OCI-LY7 (cell line): Measurements from ENCODE around the gene ORC3.
"Not testable (repeated sequence)": the region's sequence is repeated elsewhere in the genome, so short reads cannot be mapped to it uniquely, and the experiment has no call there.

ENCODE experiments used
- CTCF ChIP-seq: fragments of 200-600 bp; sonication (generic); conservative IDR thresholded peaks from 2 replicates; pipeline ENCODE4 v1.5.1; 2014; ENCODE audit warnings: mild to moderate bottlenecking, antibody characterized with exemption, low read length, moderate library complexity, mixed read lengths
- EZH2phosphoT487 ChIP-seq: fragments of 200-600 bp; sonication (generic); IDR thresholded peaks from 2 replicates; pipeline ENCODE4 v1.6.1; 2018; ENCODE audit warnings: low read depth, borderline replicate concordance, mild to moderate bottlenecking, mixed run types, antibody characterized with exemption, low read length, moderate library complexity, mixed read lengths

GRCh38 chr6:87703039-87703438 is 113.1 kb downstream of the ORC3 start:
- not testable (repeated sequence) for TF ChIP-seq CTCF, EZH2phosphoT487
